Hematopoietic multipotent progenitor cell treated with erythropoietin and hydrocortisone succinate and interleukin-3 and kit ligand, for 6 days (in vitro differentiated cells): ENCODE measurements around the gene FLOT2.
"Not testable (repeated sequence)": the region's sequence is repeated elsewhere in the genome, so short reads cannot be mapped to it uniquely, and the experiment has no call there.

Experiments
- DNase-seq: peaks from one replicate; pipeline ENCODE4 v3.0.0-alpha.2; 2015

Gene FLOT2

DNA sequence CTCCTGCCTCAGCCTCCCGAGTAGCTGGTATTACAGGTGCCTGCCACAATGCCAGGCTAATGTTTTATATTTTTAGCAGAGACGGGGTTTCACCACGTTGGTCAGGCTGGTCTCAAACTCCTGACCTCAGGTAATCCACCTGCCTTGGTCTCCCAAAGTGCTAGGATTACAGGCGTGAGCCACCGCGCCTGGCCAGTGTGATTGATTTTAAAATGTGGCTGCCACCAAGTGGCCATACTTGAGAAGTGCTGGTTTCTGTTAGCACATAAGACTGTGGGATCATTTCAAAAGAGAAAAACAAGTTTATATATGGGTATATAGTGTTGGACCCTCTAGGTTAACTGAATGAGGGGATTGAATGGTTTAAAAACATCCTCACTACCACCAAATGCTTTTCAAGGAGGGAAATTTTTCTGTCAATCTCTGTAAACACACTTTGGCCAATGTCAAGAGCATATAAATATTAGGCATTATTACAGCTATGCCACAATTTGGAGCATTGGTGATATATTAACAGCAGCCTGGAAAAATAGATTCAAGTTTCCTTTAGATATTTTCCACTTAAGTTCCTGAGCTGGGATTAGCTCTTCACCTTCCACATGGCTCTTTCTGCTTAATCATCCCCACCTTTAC, 18.9 kb upstream of the FLOT2 start:
- DNase-seq: peak; percentile 78

DNA sequence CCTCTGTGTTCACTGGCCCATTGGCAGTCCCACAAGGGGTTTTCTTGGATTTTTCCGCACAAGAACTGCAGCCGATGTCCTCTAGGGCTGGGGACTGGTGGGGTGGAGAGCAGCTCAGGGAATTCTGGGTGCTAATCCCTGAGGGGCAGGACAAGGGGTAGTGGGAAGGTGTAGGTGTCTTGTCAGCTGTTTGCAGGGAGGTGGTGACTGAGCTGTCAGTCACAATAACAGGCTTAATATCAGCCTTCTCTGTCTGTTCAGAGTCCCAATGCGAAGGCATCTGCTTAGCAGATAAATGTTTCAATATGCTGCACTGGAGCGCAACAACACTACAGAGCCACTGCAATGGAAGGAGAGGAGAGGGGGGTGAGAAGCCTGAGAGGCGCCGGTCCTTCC, 15.4 kb upstream of the FLOT2 start:
- no peak for DNase-seq

DNA sequence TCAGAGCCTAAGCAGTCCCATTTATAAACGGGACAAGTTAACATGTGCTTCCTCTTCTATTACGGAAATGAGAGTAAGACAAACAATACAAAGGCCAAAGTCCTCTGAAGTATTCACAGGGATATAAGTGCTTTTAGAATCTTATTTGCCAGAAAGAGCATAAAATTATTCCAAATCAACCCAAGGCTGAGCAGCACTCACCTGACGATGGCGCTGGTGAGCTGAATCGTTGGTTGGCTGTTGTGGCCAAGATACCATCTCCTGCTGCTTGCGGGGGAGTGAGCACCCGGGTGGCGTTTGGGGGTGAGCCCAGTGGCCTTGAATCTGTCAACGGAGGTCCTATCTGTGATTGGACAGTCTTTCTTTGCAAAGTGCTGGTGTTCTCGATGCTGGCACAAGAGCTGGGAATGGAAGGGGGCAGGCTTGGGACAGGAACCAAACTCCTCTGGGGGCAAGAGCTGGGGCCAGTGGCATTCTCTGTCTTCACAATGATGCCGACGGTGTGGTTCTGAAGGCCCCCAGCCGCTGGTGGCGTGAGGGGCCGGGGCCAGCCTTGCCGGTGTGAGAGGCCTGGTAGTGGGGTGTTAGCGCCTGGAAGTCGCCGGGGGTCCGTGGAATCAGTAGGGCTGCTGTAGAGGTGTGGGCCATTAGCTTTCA, 14.9 kb upstream of the FLOT2 start:
- peak; percentile 61 for DNase-seq

DNA sequence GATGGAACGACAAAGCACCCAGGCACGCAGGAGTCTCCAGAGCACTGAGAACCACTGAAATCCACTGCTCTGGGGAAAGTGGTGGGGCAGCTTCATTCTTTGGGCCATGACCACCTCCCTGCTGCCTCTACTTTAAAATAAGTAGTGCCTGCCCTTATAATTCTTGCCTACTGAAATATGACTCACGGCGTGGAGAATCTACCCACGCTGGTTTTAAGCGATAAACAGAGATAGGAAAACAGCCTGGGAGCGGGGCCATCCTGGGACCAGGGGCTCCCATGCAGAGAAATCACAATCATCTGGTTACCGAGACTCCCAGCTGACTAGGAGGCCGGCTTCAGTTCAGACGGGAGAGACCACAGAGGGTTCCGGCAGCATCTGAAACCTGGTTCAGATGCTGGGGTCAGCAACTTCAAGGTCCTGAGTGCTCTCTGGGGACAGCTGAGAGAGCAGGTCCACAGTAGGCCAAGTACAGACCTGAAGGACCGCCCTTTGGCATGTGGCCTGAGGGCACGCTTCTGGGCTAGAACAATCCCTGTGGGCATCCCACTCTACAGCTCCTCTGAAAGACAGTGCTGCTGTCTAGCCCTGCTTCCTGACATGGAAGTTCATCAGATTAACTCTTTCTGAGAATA, 14.0 kb upstream of the FLOT2 start:
- no peak for DNase-seq

DNA sequence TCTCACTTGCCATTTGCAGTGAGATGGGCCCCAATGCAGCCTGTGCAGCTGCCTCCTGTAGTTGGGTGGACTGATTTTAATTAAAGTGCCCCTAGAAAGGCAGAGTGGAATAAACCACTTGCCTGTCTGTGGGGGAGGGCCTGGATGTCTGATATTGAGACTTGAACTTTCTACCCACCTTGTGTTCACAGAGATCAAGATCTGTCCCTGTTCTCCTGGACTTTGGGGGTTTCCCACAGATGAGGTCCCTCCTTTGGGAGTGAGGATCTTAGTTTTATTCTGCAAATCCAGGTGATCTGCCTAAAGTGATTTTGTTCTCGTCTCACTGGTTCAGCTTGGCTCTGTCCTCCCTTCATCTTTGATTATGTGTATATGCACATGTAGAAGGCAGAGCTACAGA, 13.0 kb upstream of the FLOT2 start:
- no peak for DNase-seq

DNA sequence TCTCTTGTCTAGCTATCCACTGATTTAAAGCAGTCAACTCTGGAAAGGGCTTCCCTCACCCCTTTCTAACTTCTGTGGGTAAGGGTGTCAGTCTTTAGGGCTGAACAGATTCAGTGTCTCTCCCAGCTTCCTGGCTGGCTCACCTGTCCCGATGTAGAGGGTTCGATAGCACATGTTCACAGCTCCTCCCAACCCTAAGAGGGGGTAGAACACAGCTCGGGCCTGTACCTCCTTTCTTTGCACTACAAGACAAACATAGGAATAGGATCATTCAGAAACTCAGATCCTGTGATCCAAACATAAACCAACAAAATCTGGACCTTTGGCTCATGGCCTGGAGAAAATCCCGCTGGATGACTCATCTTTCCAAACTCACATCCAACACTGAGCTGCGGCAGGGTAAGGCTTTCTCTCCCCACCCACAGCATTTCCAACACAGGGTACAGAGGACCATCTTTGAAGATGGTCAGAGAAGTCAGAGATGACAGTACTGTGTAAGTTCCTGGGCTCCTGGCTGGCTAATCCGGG, 11.2 kb upstream of the FLOT2 start:
- DNase-seq: no peak

DNA sequence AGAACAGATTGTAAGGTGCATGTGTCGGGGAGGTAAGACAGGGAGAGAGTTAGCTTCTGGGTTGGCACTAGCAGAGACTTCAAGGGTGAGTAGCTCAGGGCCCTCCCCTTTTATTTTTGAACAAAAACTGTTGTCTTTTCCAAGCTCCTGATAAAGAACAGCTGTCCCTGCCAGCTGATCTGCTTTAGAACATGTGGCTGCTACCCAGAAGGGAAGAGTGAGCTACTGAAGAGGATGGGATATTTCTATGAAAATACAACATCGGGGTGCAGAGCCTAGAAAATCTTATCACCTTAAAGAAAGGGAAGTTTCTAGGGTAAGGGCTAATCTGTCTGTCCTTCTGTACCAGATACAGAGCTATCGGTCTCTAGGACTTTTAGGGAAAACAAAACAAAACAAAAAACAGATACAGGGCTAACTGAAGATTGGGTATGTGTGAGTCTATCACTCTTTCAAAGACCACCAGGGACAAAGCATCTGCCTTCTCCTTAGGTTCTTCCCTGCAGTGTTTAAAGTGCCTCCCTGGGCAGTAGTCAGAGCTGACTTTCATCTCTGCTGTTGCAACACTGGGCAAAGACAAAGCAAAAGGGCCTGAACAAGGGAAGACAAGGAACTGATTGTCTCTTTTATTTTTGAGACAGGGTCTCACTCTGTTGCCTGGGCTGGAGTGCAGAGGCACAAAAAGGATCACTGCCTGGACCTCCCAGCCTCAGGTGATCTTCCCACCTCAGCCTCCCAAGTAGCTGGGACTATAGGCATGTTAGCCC, 10.4 kb upstream of the FLOT2 start:
- peak; percentile 81 for DNase-seq

DNA sequence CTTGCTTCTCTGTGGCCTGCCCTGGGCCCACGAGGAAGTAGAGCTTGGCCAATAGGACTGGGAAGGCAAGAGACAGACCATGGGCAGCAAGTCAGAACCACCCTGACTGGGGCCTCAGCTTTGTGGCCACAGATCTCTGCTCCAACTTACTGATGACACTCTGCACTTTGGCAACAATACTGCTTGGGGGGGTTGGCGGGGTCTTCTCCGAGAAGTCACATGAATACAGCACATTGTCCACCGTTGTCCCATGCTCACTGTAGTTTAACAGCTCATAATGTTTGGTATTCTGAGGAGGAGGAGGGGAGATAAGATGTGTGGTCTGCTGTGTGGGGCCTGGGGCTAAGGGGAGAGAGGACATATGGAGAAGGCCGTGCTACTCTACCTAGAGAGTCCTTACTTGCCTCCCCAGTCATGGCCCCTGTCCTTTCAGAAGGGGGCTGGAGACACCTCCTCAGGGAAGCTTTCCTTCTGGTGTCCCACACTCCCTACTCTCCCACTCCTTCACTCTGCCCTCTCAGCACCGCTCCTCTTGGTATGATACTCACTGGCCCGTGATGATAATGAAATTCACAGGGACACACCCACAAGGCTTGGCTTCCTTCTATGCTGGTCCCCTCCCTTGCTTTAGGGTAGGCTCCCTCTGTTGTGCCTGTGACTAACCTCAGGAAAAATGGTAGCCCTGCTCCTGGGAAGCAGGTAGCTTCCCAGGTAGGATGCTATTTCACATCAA, 9.3 kb upstream of the FLOT2 start:
- DNase-seq: peak; percentile 94

DNA sequence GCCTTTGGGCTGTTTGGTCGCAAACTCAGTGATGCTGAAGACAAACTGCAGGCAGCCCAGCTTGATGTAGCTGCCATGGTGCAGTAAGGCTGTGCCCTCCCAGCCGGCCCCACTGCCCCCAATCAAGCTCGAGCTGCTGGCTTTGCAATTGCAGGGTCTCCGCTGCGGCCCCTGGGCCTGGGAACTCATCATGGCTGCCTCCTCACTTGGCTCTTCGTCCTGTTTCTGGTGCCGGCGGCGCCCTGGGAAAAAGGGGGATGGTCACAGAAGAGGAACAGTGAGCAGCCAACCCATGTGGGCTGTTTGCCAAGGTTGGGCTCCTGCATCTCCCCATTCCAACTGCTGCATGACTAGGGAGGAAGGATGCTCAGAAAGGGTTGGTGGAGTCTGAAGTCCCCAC, 8.7 kb upstream of the FLOT2 start:
- DNase-seq: no peak

DNA sequence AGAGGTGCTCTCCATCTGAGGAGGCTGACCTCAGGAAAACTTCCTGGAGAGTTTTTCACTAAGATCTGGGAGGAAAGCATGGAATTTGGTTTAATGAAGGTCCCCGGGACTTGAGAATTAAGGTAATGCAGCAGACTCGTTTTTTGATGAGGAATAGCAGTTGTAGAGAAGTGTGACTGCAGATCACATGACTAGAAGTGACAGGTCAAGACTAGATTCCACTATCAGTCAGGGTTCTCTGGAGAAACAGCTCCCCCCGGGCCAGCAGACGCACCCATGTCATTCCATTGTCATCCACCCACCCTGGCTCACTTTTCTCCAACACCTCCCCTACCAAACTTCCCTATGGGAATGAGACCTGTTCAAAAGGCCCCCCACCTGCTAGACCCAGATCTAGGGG, 7.3 kb upstream of the FLOT2 start:
- DNase-seq: peak; percentile 65

DNA sequence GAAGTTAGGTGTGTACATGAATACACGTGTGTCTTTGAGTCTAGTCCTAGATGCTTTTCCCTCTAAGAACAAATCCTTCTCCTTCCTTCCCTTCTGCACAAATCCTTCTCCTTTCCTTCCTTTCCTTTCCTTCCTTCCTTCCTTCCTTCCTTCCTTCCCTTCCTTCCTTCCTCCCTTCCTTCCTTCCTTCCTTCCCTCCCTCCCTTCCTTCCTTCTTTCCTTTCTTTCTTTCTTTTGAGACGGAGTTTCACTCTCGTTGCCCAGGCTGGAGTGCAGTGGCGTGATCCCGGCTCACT, 6.0 kb upstream of the FLOT2 start:
- DNase-seq: not testable (repeated sequence)

DNA sequence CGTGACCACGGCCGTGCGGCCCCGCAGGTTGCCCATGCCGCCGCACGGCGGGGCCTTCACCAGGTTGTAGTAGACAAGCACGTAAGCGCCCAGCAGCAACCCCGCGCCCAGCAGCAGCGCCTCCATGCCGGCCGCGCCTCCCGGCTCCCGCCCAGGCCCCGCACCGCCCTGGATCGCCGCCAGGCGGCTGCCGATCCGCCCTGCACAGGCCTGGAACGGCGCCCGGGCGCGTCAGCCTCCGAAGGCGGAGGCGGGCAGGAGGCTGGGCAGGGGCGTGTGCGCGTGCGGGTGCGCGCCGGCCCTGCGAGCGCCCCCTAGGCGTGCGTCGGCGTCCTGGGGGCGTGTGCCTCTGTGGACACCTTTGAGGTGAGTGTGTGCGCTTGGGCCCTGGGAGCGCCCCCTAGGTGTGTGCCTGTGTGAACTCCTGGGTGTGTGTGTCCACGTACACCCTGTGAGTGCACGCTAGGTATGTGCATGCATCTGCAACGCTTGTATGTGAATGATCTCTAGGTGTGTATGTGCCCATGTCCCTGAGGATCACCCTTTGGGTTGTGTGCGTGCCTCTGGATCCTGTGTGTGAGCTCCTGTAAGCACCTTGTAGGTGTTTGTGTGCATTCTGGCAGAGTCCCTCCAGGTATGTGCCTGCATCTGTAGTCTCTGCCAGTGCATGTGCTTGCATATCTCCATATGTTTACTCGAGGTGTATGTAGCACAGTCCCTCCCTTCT, 5.4 kb upstream of the FLOT2 start, which contains the start of gene DHRS13:
TSS of gene DHRS13 (minus strand) at position 261 of the 727 bp plus-strand sequence. CDS start at position 126, 135 bp downstream.
- DNase-seq: peak; percentile 97

DNA sequence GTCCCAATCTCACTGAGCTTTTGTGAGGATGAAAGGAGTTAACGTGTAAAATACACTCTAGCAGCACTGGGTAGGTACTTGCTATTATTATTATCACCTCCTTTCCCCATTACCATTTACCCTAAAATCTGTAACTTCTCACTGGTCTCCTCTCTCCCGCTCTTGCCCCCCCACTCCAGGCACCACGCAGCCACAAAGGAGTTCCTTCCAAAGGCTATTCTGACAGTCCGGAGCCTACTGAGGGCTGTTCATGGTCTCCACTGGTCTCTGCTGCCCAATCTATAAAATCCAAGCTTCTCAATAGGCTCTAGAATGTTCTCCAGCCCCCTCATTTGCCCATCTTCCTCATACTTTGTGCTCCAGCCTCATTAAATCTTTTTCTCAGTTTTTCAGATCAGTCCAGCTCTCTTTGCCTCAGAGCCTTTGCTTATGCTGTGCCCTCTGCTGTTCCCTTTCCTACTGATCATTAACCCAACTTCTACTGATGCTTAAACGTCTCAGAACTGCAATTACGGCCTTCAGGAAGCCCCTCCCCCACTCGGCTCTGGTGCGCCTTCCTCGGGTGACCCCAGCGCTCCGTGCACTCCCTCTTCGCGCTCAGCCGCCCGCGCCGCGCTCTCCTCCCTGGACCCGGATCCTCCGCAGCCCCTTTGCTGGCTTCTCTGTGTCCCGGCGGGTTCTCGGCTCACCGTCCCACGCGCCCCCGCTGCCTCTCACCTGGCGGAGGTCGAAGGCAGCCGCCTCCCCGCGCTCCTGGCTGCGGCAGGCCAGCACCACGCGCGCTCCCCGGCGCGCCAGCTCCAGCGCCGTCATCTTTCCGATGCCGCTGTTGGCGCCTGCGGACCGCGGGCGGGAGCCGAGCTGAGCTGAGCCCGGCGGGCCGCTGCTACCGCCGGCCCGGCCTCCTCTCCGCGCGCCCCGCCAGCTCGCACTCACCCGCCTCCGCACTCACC, 4.6 kb upstream of the FLOT2 start:
- DNase-seq: peak; percentile 76

DNA sequence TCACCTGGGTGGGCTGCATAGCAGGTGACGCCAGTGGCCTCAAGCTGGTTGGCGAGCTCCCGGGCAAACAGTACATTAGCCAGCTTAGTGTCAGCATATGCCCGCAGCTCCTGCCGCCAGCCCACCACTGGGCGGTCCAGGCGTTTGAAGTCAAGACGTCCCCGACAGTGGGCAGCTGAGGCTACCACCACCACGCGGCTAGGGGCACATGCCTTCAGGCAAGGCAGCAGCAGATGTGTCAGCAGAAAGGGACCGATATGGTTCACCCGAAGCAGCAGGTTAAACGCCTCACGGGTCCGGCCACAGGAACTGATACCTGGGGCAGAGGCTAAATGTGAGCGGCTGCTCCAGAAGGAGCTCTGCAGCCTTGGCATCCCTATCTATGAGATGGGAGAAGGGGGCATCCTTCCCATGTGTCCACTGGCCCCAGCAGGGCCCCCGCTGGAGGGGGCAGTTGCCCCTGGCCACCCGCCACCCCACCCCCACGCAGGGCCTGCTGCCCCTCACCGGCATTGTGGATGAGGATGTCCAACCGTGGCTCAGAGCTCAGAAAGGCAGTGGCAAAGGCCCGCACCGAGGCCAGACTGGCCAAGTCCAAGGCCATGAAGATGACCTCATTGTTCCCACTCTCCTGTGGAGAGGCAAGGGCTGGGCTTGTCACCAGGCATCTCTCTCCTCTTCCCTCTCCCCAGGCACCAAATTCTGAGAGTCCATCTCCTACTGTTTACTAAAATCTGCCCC, 3.6 kb upstream of the FLOT2 start:
- no peak for DNase-seq

DNA sequence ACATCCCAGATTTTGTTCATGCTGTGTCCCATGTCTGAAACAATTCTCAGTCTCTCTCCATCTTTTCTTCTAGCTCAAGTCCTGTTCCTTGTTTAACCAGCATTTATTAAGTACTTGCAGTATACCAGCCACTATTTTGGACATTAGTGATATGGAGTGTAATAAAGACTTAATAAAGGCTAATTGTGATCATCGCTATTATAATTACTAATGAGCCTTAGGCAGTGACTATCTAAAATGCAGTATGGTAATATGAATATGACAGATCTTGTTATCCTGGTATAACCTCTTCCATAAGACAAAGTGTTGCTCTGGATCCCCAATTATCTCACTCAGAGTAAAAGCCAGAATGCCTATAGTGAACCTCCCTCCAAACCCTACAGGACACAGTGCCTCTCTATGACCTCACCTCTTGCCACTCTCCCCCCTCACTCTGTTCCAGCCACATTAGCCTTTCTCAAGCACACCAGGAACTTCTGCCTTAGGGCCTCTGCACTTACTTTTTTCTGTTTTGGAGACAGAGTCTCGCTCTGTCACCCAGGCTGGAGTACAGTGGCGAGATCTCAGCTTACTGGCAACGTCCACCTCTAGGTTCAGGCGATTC, 1.8 kb upstream of the FLOT2 start:
- DNase-seq: peak; percentile 48

DNA sequence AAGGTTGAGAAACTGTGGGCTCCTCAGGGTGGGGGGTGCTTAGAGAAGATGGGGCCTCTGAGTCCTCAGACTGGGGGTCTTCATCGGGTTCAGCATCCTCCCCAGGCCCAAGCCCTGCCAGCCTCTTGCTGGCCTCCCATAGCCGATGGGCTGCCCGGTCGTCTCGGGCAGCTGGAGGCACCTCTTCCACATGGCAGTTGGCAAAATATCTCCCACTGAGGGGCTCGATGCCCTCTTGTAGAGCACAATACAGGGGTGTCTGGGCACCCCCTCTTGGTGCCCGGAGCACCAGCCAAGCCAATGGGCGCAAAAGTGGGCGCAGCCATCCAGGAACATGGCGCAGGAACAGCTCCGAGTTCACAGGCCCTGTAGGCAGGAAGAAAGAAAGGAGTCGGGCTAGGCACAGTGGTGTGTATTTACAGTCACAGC, 1.0 kb upstream of the FLOT2 start:
- DNase-seq: no peak

DNA sequence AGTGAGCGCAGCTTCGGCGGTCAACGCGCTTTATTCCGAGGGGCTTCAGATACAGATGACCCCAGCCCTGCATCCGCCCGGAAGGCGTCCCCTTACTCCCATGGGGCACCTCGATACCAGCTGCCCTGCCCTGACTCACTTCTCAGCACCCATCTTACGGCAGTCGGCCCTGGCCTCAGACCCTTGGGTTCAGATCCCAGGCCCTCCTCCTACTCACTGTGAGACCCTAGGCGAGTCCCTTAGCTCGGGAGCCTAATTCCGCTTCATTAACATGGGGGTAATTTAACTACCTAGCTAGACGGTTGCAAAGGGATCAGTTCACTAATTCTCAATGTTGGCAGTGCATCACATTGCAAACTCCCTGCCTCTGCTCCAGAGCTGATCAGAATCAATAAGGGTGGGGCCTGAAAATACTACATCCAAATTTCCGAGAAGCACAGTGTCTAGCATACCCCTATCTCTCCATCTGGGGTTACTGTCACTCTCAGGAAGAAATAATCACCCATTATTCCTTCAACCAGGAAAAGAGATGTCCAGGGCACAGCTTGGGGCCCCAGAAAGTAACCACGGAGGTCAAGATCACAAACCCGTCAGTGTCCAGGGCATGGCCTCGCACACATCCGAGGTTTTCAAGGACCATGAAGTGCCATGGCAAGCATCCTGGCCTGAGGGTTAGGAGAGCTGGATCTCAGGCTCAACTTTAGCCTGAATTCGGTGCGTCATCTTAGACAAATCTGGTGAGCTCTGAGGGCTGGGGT, 415 bp upstream of the FLOT2 start:
- peak; percentile 67 for DNase-seq

DNA sequence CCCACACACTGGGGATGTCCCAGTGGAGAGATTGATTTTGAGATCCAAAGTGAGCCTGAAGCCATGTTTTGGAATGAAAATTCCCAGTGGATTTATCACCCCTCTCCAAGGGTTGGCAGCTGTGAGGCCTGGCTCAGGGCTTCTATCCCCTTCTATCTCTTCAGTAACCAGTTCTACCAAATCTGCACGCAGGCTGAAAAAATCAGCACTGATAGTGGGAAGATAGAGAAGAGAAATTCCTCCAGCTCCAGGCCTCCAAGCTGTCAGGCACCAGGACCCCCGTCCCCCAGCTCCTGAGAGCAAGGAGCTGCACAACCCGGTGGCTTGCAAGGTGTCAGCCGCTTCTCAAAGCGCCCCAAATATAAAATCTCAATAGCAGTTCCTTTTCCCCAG, 1.0 kb downstream of the FLOT2 start:
- no peak for DNase-seq
